ENCODE measurements around the gene KAZN. TPM values are rescaled to one million over a fixed set of nuclear protein-coding genes. Genes with fewer than 3 reads are reported as not detected.

KAZN gene
- total and polyA plus RNA-seq, 4 donors = 7.6 to 18.8 (median 11.2) TPM

DNA sequence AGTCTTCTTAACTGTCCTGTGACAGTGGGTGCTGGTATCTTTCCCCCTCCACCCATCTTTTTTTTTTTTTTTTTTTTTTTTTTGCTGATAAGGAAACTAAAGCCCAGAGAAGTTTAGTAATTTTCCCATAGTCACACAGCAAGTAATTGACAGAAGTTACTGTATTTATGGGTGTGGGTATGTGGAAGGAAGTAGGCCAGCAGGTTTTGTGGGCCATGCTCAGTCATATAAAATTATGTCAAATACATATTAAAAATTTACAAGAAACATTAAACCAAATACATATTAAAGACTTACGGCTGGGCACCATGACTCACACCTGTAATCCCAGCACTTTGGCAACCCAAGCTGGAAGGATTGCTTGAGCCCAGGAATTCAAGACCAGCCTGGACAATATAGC lies 51.5 kb downstream of the KAZN start:
- H3K36me3 ChIP-seq (ENCODE audit: control insufficient read depth in 4 of 4, insufficient read depth in 4 of 4, low read length in 4 of 4) = no peaks in the 10 kb centered on the region
- DNase-seq = no peak
- H3K9me3 ChIP-seq (ENCODE audit: control insufficient read depth in 4 of 4, insufficient read depth in 3 of 4, low read length in 3 of 4) = peaks cover 0 to 1% (median 0%) of the 10 kb centered on the region in 4 donors
- H3K27me3 ChIP-seq (ENCODE audit: control insufficient read depth in 3 of 3, insufficient read depth in 3 of 3, low read length in 2 of 3) = no peaks in the 10 kb centered on the region
- ATAC-seq (ENCODE audit: insufficient read depth, low FRiP score) = no peak
- peaks cover 0 to 26% (median 7%) of the 10 kb centered on the region in 5 donors for H3K4me1 ChIP-seq (ENCODE audit: control insufficient read depth in 5 of 5, insufficient read depth in 5 of 5, low read length in 5 of 5)
- H3K4me3 ChIP-seq = no peak overlapping the region
- H3K9ac ChIP-seq (ENCODE audit: insufficient read depth in 1 of 2, low read length in 2 of 2) = no peak overlapping the region
- no peak for TF ChIP-seq CTCF (IDR thresholded peaks at IDR 0.05; ENCODE audit: control extremely low read depth, extremely low read depth)
- no peak overlapping the region for H3K27ac ChIP-seq (ENCODE audit: low read depth in 1 of 2, low read length in 1 of 2)
- WGBS, 2 donors = 92 to 95% methylated on average over 1 of the region's 1 CpG

- Histone ChIP-seq H3K36me3 (ENCODE audit: control insufficient read depth in 4 of 4, insufficient read depth in 4 of 4, low read length in 4 of 4) (no peaks in the 10 kb centered on the region), H3K4me3 (no peak overlapping the region), H3K4me1 (ENCODE audit: control insufficient read depth in 5 of 5, insufficient read depth in 5 of 5, low read length in 5 of 5) (peaks cover 0 to 26% (median 12%) of the 10 kb centered on the region in 5 donors), H3K27ac (ENCODE audit: low read depth in 1 of 2, low read length in 1 of 2) (no peak overlapping the region), H3K27me3 (ENCODE audit: control insufficient read depth in 3 of 3, insufficient read depth in 3 of 3, low read length in 2 of 3) (no peaks in the 10 kb centered on the region), H3K9me3 (ENCODE audit: control insufficient read depth in 4 of 4, insufficient read depth in 3 of 4, low read length in 3 of 4) (no peaks in the 10 kb centered on the region), H3K9ac (ENCODE audit: insufficient read depth in 1 of 2, low read length in 2 of 2) (no peak overlapping the region)
- TF ChIP-seq CTCF (IDR thresholded peaks at IDR 0.05; ENCODE audit: control extremely low read depth, extremely low read depth) = no peak
- 71 to 87% methylated on average over 3 of the region's 3 CpGs for WGBS, 2 donors
- DNase-seq = no peak
- no peak for ATAC-seq (ENCODE audit: insufficient read depth, low FRiP score)
These were observed 52.5 kb downstream of the KAZN start for GRCh38 chr1:14650951-14651350.

DNA sequence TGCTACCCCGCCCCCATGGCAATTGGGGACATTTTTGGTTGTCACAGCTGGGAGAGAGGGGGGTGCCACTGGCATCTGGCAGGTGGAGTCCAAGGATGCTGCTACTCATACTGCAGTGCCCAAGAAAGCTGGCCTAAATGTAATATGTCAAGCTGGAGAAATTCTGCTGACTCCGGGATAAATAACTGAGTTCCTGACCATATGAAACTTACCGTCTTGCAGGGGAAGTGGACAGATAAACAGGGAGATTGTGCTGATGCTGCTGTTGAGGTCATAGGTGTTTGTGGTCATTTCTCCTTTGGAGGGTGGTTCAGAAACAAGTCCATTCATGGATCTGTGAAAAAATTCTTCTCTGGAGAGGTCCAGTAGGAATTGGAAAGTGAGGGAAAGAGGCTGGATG lies 54.4 kb downstream of the KAZN start:
- no peaks in the 10 kb centered on the region for H3K27me3 ChIP-seq (ENCODE audit: control insufficient read depth in 3 of 3, insufficient read depth in 3 of 3, low read length in 2 of 3)
- H3K4me3 ChIP-seq = no peak overlapping the region
- peaks cover 0 to 22% (median 12%) of the 10 kb centered on the region in 5 donors for H3K4me1 ChIP-seq (ENCODE audit: control insufficient read depth in 5 of 5, insufficient read depth in 5 of 5, low read length in 5 of 5)
- TF ChIP-seq CTCF (IDR thresholded peaks at IDR 0.05; ENCODE audit: control extremely low read depth, extremely low read depth) = no peak
- H3K9me3 ChIP-seq (ENCODE audit: control insufficient read depth in 4 of 4, insufficient read depth in 3 of 4, low read length in 3 of 4) = no peaks in the 10 kb centered on the region
- ATAC-seq (ENCODE audit: insufficient read depth, low FRiP score) (no peak), DNase-seq (no peak)
- H3K27ac ChIP-seq (ENCODE audit: low read depth in 1 of 2, low read length in 1 of 2) = no peak overlapping the region
- H3K36me3 ChIP-seq (ENCODE audit: control insufficient read depth in 4 of 4, insufficient read depth in 4 of 4, low read length in 4 of 4) = no peaks in the 10 kb centered on the region
- 75 to 82% methylated on average over 3 of the region's 3 CpGs for WGBS, 2 donors
- H3K9ac ChIP-seq (ENCODE audit: insufficient read depth in 1 of 2, low read length in 2 of 2) = no peak overlapping the region

- Histone ChIP-seq H3K27ac (ENCODE audit: low read depth in 1 of 2, low read length in 1 of 2) (no peak overlapping the region), H3K9ac (ENCODE audit: insufficient read depth in 1 of 2, low read length in 2 of 2) (no peak overlapping the region), H3K4me1 (ENCODE audit: control insufficient read depth in 5 of 5, insufficient read depth in 5 of 5, low read length in 5 of 5) (peaks cover 0 to 16% (median 11%) of the 10 kb centered on the region in 5 donors), H3K9me3 (ENCODE audit: control insufficient read depth in 4 of 4, insufficient read depth in 3 of 4, low read length in 3 of 4) (no peaks in the 10 kb centered on the region), H3K4me3 (no peak overlapping the region), H3K36me3 (ENCODE audit: control insufficient read depth in 4 of 4, insufficient read depth in 4 of 4, low read length in 4 of 4) (no peaks in the 10 kb centered on the region), H3K27me3 (ENCODE audit: control insufficient read depth in 3 of 3, insufficient read depth in 3 of 3, low read length in 2 of 3) (no peaks in the 10 kb centered on the region)
- TF ChIP-seq CTCF (IDR thresholded peaks at IDR 0.05; ENCODE audit: control extremely low read depth, extremely low read depth) = no peak
- WGBS, 2 donors = 85 to 93% methylated on average over 8 of the region's 8 CpGs
- no peak for ATAC-seq (ENCODE audit: insufficient read depth, low FRiP score)
- no peak for DNase-seq
These were observed 55.0 kb downstream of the KAZN start for GRCh38 chr1:14653461-14653960.

Measured in lung (tissue), 12 donors.